ENCODE results near the gene TCF12.

The TCF12 gene

GRCh38 chr15:57324944-57325679 is 406.7 kb downstream of the TCF12 start:
- Mint-ChIP-seq H3K9me3 (ENCODE audit: low read depth) (no peaks in the 10 kb centered on the region), H3K27me3 (no peaks in the 10 kb centered on the region), H3K4me1 (ENCODE audit: low read depth) (peaks cover 9% of the 10 kb centered on the region), H3K36me3 (no peaks in the 10 kb centered on the region), H3K4me3 (no peak overlapping the region), H3K27ac (no peak overlapping the region)

GRCh38 chr15:57326196-57326595 is 407.8 kb downstream of the TCF12 start:
- H3K36me3 Mint-ChIP-seq: no peaks in the 10 kb centered on the region
- H3K27ac Mint-ChIP-seq: no peak overlapping the region
- no peak overlapping the region for H3K4me3 Mint-ChIP-seq
- no peaks in the 10 kb centered on the region for H3K27me3 Mint-ChIP-seq
- peaks cover 9% of the 10 kb centered on the region for H3K4me1 Mint-ChIP-seq (ENCODE audit: low read depth)
- H3K9me3 Mint-ChIP-seq (ENCODE audit: low read depth): no peaks in the 10 kb centered on the region

GRCh38 chr15:57327985-57328471 is 409.6 kb downstream of the TCF12 start:
- Mint-ChIP-seq H3K9me3 (ENCODE audit: low read depth) (no peaks in the 10 kb centered on the region), H3K27me3 (no peaks in the 10 kb centered on the region), H3K4me3 (no peak overlapping the region), H3K27ac (no peak overlapping the region), H3K4me1 (ENCODE audit: low read depth) (peaks cover 7% of the 10 kb centered on the region), H3K36me3 (no peaks in the 10 kb centered on the region)

DNA sequence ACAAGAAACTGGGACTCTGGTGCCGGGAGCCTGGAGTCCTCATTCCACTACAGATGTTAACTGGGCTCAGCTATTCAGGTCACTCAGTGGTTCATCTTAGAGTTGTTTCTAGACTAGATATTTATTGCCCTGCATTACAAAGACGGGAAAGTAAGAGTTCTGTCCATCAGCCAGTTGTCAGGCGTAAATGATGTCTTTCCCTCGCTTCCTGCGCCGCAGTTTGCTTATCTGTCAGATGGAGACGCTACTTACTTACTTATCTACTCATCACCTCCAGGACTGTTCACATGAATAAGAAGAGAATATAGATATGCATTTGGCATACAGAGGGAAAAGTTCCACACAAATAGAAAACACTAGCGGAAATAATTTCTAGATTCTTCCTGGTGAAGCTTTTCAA is 410.0 kb downstream of the TCF12 start:
- Mint-ChIP-seq H3K27ac (no peak overlapping the region), H3K4me1 (ENCODE audit: low read depth) (peaks cover 6% of the 10 kb centered on the region), H3K4me3 (no peak overlapping the region), H3K9me3 (ENCODE audit: low read depth) (no peaks in the 10 kb centered on the region), H3K27me3 (no peaks in the 10 kb centered on the region), H3K36me3 (no peaks in the 10 kb centered on the region)

DNA sequence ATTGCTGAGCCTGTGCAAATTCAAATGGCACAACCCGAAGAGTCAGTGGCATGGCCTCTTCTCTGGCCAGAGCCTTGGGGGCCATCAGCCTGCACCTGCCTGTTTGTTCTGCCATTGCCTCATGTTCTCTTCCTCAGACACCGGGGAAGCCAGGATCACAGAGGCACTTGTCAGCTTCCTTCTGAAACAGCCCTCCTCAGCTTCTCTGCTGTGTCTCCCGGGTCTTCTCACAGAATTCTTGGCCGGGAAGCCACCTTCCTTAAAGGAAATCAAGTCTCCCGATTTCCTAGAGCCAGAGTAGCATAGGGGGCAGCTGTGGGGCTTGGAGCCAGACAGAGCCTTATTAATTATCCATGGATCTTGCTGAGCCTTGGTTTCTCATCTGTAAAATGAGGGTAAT is 410.5 kb downstream of the TCF12 start:
- no peak overlapping the region for H3K4me3 Mint-ChIP-seq
- peaks cover 4% of the 10 kb centered on the region for H3K4me1 Mint-ChIP-seq (ENCODE audit: low read depth)

GRCh38 chr15:57329582-57330367 is 411.3 kb downstream of the TCF12 start:
- no peak overlapping the region for H3K27ac Mint-ChIP-seq
- H3K9me3 Mint-ChIP-seq (ENCODE audit: low read depth): no peaks in the 10 kb centered on the region
- no peaks in the 10 kb centered on the region for H3K36me3 Mint-ChIP-seq
- no peak overlapping the region for H3K4me3 Mint-ChIP-seq
- H3K4me1 Mint-ChIP-seq (ENCODE audit: low read depth): peaks cover under 1% of the 10 kb centered on the region
- peaks cover 3% of the 10 kb centered on the region for H3K27me3 Mint-ChIP-seq

More for the DNA sequence above, 410.5 kb downstream of the TCF12 start:
- no peak overlapping the region for H3K27ac Mint-ChIP-seq
- no peaks in the 10 kb centered on the region for H3K27me3 Mint-ChIP-seq
- no peaks in the 10 kb centered on the region for H3K9me3 Mint-ChIP-seq (ENCODE audit: low read depth)
- H3K36me3 Mint-ChIP-seq: no peaks in the 10 kb centered on the region

DNA sequence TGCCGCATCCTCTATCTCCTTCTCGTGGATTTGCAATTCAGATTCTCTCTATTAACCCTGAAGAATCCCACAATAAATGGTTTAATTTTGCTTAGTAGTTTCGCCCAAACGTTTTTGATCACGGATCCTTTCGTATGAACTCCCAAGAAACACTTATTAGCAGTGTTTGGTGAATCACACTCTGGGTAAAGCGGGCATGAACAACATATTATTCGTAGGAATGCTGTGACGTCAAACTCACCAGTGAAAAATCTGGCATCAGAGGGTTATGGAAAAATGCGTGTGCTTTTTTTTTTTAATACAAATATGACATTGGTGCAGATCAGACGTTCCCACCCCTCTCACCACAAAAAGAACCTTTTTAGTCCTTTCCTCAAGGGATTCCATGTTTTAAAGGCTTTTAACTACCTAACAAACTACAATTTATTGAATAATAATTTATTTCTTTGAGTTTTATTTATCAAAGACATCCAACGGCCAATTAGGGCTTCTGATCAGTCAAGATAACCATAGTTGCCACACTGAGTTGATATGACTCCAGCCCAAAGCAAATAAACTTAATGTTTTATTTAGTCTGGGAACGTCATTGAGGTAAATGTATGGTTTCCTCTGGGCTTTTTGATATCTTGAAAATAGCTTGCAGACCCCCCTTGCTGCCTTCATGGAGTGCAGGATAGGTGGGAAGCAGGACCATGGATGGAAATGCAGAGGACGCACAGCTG is 412.3 kb downstream of the TCF12 start:
- H3K4me1 Mint-ChIP-seq (ENCODE audit: low read depth): no peaks in the 10 kb centered on the region
- no peak overlapping the region for H3K27ac Mint-ChIP-seq
- no peaks in the 10 kb centered on the region for H3K36me3 Mint-ChIP-seq
- H3K4me3 Mint-ChIP-seq: no peak overlapping the region
- H3K9me3 Mint-ChIP-seq (ENCODE audit: low read depth): no peaks in the 10 kb centered on the region
- H3K27me3 Mint-ChIP-seq: peaks cover 3% of the 10 kb centered on the region

DNA sequence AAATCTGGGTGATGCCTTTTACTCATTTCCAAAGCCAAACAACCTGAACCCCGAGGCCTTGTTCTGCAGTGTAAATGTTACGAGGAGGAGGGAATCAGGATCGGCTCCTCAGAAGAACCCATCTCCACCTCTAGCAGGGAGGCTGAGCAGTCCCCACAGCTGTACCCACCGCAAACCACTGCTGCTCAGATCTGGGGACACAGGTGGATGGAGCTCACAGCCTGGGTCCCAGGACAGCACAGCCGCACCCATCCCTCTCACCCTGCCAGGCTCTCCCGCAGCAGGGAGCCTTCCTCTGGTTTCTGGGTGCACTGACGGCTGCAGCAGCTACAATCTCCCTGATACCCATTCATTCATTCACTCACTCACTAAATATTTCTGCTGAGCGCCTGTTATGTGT is 413.9 kb downstream of the TCF12 start:
- Mint-ChIP-seq H3K4me1 (ENCODE audit: low read depth) (no peaks in the 10 kb centered on the region), H3K27ac (no peak overlapping the region), H3K27me3 (peaks cover 3% of the 10 kb centered on the region), H3K9me3 (ENCODE audit: low read depth) (no peaks in the 10 kb centered on the region), H3K4me3 (no peak overlapping the region), H3K36me3 (no peaks in the 10 kb centered on the region)

- Mint-ChIP-seq H3K27ac (no peak overlapping the region), H3K36me3 (no peaks in the 10 kb centered on the region), H3K27me3 (peaks cover 3% of the 10 kb centered on the region), H3K4me1 (ENCODE audit: low read depth) (no peaks in the 10 kb centered on the region), H3K9me3 (ENCODE audit: low read depth) (no peaks in the 10 kb centered on the region), H3K4me3 (no peak overlapping the region)
Observed at GRCh38 chr15:57333487-57333886, 415.0 kb downstream of the TCF12 start.

DNA sequence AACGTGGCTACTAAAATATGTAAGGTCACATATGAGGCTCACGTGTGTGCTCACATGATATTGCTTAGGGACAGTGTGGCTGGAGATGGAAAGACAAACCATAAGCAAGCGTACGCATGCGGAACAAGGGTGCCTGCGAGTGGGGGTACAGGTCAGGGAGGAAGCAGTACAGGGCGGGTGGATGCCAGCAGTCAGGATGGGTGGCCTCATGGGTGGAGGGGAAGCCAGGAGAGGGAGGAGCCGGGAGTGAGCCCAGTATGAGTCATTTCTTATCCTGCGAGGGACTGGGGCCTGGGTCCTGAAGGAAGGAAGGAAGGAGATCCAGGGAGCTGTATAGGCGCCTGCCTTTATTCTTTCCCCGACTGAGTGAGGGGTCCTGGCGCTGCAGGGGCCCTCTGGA is 415.8 kb downstream of the TCF12 start:
- no peaks in the 10 kb centered on the region for H3K9me3 Mint-ChIP-seq (ENCODE audit: low read depth)
- no peaks in the 10 kb centered on the region for H3K36me3 Mint-ChIP-seq
- no peak overlapping the region for H3K27ac Mint-ChIP-seq
- H3K27me3 Mint-ChIP-seq: peaks cover 3% of the 10 kb centered on the region
- H3K4me1 Mint-ChIP-seq (ENCODE audit: low read depth): no peaks in the 10 kb centered on the region
- no peak overlapping the region for H3K4me3 Mint-ChIP-seq

DNA sequence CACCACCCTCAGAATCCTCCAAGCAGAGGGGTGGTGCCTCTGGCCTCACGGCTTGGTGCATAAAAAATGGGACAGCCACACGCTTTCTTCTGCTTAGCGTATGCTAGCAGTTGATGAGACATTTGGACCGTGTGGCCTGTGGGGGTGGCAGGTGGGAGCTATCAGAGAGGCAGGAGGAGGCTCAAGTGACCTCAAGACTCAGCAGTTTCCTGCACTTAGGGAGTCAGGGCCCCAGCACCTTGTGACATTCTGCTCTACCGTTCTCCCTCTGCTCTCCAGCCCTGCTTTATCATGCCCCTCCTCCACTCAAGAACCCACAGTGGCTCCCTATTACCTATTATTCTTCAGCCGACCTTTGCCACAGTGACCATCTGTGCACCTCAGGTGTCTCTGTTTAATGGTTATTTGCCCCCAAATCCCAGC is 416.9 kb downstream of the TCF12 start:
- no peak overlapping the region for H3K27ac Mint-ChIP-seq
- H3K27me3 Mint-ChIP-seq: peaks cover 3% of the 10 kb centered on the region
- no peak overlapping the region for H3K4me3 Mint-ChIP-seq
- no peaks in the 10 kb centered on the region for H3K4me1 Mint-ChIP-seq (ENCODE audit: low read depth)
- H3K36me3 Mint-ChIP-seq: no peaks in the 10 kb centered on the region
- H3K9me3 Mint-ChIP-seq (ENCODE audit: low read depth): no peaks in the 10 kb centered on the region

DNA sequence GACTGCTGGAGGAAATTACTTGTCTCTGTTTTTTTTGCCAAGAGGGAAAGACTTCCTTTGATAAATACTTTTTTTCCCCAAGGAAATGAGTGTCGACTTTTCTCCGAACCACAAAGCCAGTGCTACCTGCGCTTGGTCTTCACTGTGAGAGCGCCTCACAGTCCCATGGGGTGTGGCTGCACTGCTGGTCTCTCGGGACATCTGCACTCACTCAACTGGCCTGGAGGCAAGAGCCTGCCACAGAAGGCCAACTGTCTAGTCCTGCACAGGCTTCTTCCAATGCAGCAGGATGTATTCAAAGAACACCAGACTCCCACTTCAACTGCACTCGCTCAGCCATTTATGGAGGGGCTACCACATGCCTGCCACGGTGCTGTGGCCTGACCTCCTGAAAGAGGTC is 417.3 kb downstream of the TCF12 start:
- no peaks in the 10 kb centered on the region for H3K9me3 Mint-ChIP-seq (ENCODE audit: low read depth)
- H3K27ac Mint-ChIP-seq: no peak overlapping the region
- no peaks in the 10 kb centered on the region for H3K36me3 Mint-ChIP-seq
- H3K4me3 Mint-ChIP-seq: no peak overlapping the region
- H3K27me3 Mint-ChIP-seq: peaks cover 3% of the 10 kb centered on the region
- no peaks in the 10 kb centered on the region for H3K4me1 Mint-ChIP-seq (ENCODE audit: low read depth)

GRCh38 chr15:57337868-57338411 is 419.5 kb downstream of the TCF12 start:
- H3K27ac Mint-ChIP-seq: no peak overlapping the region
- no peak overlapping the region for H3K4me3 Mint-ChIP-seq
- H3K9me3 Mint-ChIP-seq (ENCODE audit: low read depth): no peaks in the 10 kb centered on the region
- H3K27me3 Mint-ChIP-seq: peaks cover 4% of the 10 kb centered on the region
- no peaks in the 10 kb centered on the region for H3K4me1 Mint-ChIP-seq (ENCODE audit: low read depth)
- H3K36me3 Mint-ChIP-seq: no peaks in the 10 kb centered on the region

- no peaks in the 10 kb centered on the region for H3K4me1 Mint-ChIP-seq (ENCODE audit: low read depth)
- no peak overlapping the region for H3K27ac Mint-ChIP-seq
- no peaks in the 10 kb centered on the region for H3K36me3 Mint-ChIP-seq
- peaks cover 1% of the 10 kb centered on the region for H3K27me3 Mint-ChIP-seq
- H3K9me3 Mint-ChIP-seq (ENCODE audit: low read depth): no peaks in the 10 kb centered on the region
- H3K4me3 Mint-ChIP-seq: no peak overlapping the region
Observed at GRCh38 chr15:57339321-57339720, 420.9 kb downstream of the TCF12 start.

Measured in activated naive CD8-positive, alpha-beta T cell (primary cell).